Measurements from ENCODE around the gene HRH1.

GRCh38 chr3:11247362-11247761 is 93.1 kb downstream of the HRH1 start:
- no peak for TF ChIP-seq CTCF (conservative IDR thresholded peaks at IDR 0.05; ENCODE audit: low read depth in 2 of 2)
- no peak for TF ChIP-seq EZH2 (IDR thresholded peaks at IDR 0.05; ENCODE audit: low read depth, unreplicated experiment)
- no peak for TF ChIP-seq ZNF462 (CRISPR knock-in tag; IDR thresholded peaks at IDR 0.05)
